Skin epidermis (tissue), 12 donors: Measurements from ENCODE around the gene LRRN1.
"Not testable (repeated sequence)": the region's sequence is repeated elsewhere in the genome, so short reads cannot be mapped to it uniquely, and the experiment has no call there.

Experiments used
- H3K27ac ChIP-seq, 21 experiments: fragments of 200-600 bp; sonication (generic) in 11 of 21; one replicate each; pipeline ENCODE4 v1.5.0; 2020; ENCODE audit warnings: mild to moderate bottlenecking in 3 of 21, inconsistent platforms in 2 of 21, moderate library complexity in 2 of 21
- H3K4me3 ChIP-seq, 7 experiments: fragments of 200-600 bp; sonication (generic) in 2 of 7; one replicate each; pipeline ENCODE4 v1.5.0; 2020; ENCODE audit warnings: inconsistent platforms in 2 of 7, mild to moderate bottlenecking in 2 of 7, moderate library complexity in 1 of 7

The LRRN1 gene

DNA sequence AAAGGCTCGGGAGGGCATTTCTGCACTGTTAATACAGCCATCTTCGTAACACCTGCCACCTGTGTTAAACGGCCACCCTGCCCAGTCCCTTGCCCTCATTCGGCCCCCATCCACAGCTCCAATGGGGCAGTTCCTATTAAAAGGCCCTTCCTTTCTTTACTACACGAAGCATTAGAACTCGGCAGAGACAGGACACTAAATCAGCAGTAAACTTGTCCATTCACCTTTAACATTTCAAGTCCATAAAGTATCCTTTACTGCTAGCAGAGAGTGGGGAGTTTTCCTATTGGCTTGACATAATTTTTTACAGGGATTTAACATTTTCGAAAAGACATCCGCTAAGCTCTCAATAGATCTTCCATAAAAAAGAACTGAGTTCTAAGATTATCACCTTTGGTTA is 76.3 kb downstream of the LRRN1 start:
- Histone ChIP-seq H3K4me3 (no peak overlapping the region), H3K27ac (no peak overlapping the region)

GRCh38 chr3:3881050-3881449 is 81.8 kb downstream of the LRRN1 start:
- Histone ChIP-seq H3K4me3 (no peak overlapping the region), H3K27ac (no peak overlapping the region)

GRCh38 chr3:3887311-3887710 is 88.1 kb downstream of the LRRN1 start:
- not testable (repeated sequence) for H3K27ac ChIP-seq, H3K4me3 ChIP-seq

DNA sequence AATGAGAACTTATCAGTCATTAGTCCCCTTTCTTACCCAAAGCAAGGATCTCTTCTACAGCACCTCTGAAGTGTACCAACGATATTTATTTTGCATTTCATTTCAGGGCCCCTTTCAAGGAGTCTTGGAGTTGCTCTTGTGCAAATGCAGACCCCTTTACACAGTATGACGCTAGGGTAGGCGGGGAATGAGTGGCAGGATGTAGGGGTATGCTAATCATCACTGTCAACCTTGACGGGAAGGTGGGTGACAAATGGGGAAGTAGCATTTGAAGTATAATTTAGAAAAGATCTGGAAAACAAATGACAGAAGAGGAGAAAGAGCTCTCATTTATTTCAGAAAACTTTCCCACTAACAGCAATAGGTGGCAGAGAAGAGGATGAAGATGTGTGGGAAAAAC is 94.4 kb downstream of the LRRN1 start:
- no peak overlapping the region for H3K4me3 ChIP-seq

More for the DNA sequence above, 94.4 kb downstream of the LRRN1 start:
- H3K27ac ChIP-seq = no peak overlapping the region
